Measurements from ENCODE around the gene RNU6-8.

The RNU6-8 gene

DNA sequence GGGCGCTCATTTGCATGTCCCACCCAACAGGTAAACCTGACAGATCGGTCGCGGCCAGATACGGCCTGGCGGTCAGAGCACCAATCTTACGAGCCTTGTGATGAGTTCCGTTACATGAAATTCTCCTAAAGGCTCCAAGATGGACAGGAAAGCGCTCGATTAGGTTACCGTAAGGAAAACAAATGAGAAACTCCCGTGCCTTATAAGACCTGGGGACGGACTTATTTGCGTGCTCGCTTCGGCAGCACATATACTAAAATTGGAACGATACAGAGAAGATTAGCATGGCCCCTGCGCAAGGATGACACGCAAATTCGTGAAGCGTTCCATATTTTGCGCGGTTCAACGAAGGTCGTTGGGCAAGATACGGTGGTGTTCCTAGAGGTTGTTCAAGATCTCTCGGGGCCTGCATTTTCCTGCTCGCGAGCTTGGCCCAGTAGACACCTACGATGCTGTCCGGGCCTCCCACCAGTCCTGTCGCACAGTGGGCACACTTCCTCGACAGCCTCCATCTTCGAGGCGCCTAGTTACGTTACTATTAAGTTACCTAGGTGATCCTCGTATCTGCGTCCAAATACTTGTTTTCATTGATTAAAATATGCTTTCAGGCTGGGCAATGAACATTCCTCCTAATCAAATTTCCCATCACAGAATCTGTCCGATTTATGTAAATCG is 1.1 kb downstream of the RNU6-8 start, which contains the start of gene RNU6-7:
Gene RNU6-7, plus strand, starts transcription at position 230 of the 675 bp plus-strand sequence.
- DNase-seq, result peak in 1 of 2 donors; percentile 34

DNA sequence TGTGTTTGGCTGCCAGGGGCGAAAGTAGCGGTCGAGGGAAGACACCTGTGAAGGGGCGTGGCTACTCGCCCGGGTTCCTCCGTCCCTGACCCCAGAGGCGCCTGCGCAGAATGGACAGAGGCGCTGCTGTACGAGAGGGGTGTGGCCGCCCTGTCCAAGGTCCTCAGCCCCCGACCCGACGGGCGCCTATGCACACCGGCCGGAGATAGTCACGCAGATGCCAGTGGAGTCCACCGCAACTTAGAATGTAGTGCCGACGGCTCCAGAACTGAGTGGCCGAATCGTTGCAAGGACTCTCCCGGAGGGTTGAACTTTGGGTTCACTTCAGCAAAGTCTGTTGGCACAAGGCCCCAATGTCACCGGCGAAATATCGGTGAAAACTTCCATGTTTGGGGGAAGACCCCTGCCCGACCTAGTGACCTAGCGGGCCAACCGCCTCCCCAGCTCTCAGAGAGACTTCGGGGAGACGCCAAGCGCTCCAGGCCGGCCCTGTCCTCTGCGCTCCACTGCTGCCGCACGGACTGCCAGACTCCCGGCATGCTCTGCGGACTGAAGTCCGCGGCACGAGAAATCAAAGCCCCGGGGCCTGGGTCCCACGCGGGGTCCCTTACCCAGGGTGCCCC is 1.8 kb downstream of the RNU6-8 start:
- peak overlapping the region; percentile 68 for H2AFZ ChIP-seq (ENCODE audit: insufficient read depth, low read length, poor library complexity)
- H3K14ac ChIP-seq (ENCODE audit: low read length), result peak overlapping the region; percentile 17
- H4K8ac ChIP-seq (ENCODE audit: low read depth, low read length), result no peak overlapping the region
- H3K9ac ChIP-seq (ENCODE audit: low read length), result peak overlapping the region; percentile 81
- no peaks in the 10 kb centered on the region for H3K36me3 ChIP-seq (ENCODE audit: control insufficient read depth in 1 of 2, insufficient read depth in 2 of 2, low read length in 2 of 2)
- H3K4me2 ChIP-seq (ENCODE audit: low read length), result peak overlapping the region; percentile 99
- H2BK120ac ChIP-seq (ENCODE audit: insufficient read depth, low read length, poor library complexity), result no peak overlapping the region
- no peak overlapping the region for H3K4ac ChIP-seq (ENCODE audit: low read depth, low read length)
- no peaks in the 10 kb centered on the region for H3K27me3 ChIP-seq (ENCODE audit: insufficient read depth, low read length)
- no peak overlapping the region for H2AK5ac ChIP-seq (ENCODE audit: low read length)
- WGBS (ENCODE audit: extremely low coverage, insufficient coverage, insufficient read length), result no CpG with 5 or more reads among the region's 46 CpGs
- H3K27ac ChIP-seq (ENCODE audit: low read depth, low read length), result no peak overlapping the region
- no peaks in the 10 kb centered on the region for H3K4me1 ChIP-seq (ENCODE audit: control insufficient read depth in 1 of 2, insufficient read depth in 2 of 2, low read length in 2 of 2)
- H4K91ac ChIP-seq (ENCODE audit: low read depth, low read length), result no peak overlapping the region
- H3K79me1 ChIP-seq (ENCODE audit: low read length), result peaks cover 4% of the 10 kb centered on the region
- peaks cover 3% of the 10 kb centered on the region for H3K9me3 ChIP-seq (ENCODE audit: insufficient read depth, low read depth, low read length)
- no peaks in the 10 kb centered on the region for H3K79me2 ChIP-seq (ENCODE audit: control insufficient read depth, insufficient read depth, low read length, poor library complexity)
- peak overlapping the region; percentile 83 for H3K4me3 ChIP-seq (ENCODE audit: low read depth, low read length)
- no peak overlapping the region for H3K23ac ChIP-seq (ENCODE audit: low read length)
- H2BK12ac ChIP-seq (ENCODE audit: low read length), result no peak overlapping the region
- no peak overlapping the region for H4K12ac ChIP-seq (ENCODE audit: low read depth, low read length)
- DNase-seq, result peak; percentile 97 to 99
- H2BK5ac ChIP-seq (ENCODE audit: low read depth, low read length, poor library complexity), result no peak overlapping the region
- H3K18ac ChIP-seq (ENCODE audit: low read length), result no peak overlapping the region

More for the DNA sequence above, 1.1 kb downstream of the RNU6-8 start, which contains the start of gene RNU6-7:
- Histone ChIP-seq H2AFZ (ENCODE audit: insufficient read depth, low read length, poor library complexity) (peak within 1 kb of the TSS; percentile 68), H3K14ac (ENCODE audit: low read length) (peak within 1 kb of the TSS; percentile 17), H2AK5ac (ENCODE audit: low read length) (no peak within 1 kb of the TSS), H3K36me3 (ENCODE audit: control insufficient read depth in 1 of 2, insufficient read depth in 2 of 2, low read length in 2 of 2) (no peaks in the 10 kb centered on the region), H3K23ac (ENCODE audit: low read length) (no peak within 1 kb of the TSS), H3K27me3 (ENCODE audit: insufficient read depth, low read length) (no peaks in the 10 kb centered on the region), H2BK5ac (ENCODE audit: low read depth, low read length, poor library complexity) (no peak within 1 kb of the TSS), H3K9ac (ENCODE audit: low read length) (peak within 1 kb of the TSS; percentile 81), H3K27ac (ENCODE audit: low read depth, low read length) (no peak within 1 kb of the TSS), H4K8ac (ENCODE audit: low read depth, low read length) (no peak within 1 kb of the TSS), H3K79me1 (ENCODE audit: low read length) (peaks cover 4% of the 10 kb centered on the region), H3K18ac (ENCODE audit: low read length) (no peak within 1 kb of the TSS), H3K4me1 (ENCODE audit: control insufficient read depth in 1 of 2, insufficient read depth in 2 of 2, low read length in 2 of 2) (no peaks in the 10 kb centered on the region), H3K4me3 (ENCODE audit: low read depth, low read length) (peak within 1 kb of the TSS; percentile 83), H3K9me3 (ENCODE audit: insufficient read depth, low read depth, low read length) (peaks cover 3% of the 10 kb centered on the region), H4K12ac (ENCODE audit: low read depth, low read length) (no peak within 1 kb of the TSS), H4K91ac (ENCODE audit: low read depth, low read length) (no peak within 1 kb of the TSS), H3K79me2 (ENCODE audit: control insufficient read depth, insufficient read depth, low read length, poor library complexity) (no peaks in the 10 kb centered on the region), H3K4ac (ENCODE audit: low read depth, low read length) (no peak within 1 kb of the TSS), H3K4me2 (ENCODE audit: low read length) (peak within 1 kb of the TSS; percentile 99), H2BK120ac (ENCODE audit: insufficient read depth, low read length, poor library complexity) (no peak within 1 kb of the TSS), H2BK12ac (ENCODE audit: low read length) (no peak within 1 kb of the TSS)
- no CpG with 5 or more reads among the region's 40 CpGs for WGBS (ENCODE audit: extremely low coverage, insufficient coverage, insufficient read length)

DNA sequence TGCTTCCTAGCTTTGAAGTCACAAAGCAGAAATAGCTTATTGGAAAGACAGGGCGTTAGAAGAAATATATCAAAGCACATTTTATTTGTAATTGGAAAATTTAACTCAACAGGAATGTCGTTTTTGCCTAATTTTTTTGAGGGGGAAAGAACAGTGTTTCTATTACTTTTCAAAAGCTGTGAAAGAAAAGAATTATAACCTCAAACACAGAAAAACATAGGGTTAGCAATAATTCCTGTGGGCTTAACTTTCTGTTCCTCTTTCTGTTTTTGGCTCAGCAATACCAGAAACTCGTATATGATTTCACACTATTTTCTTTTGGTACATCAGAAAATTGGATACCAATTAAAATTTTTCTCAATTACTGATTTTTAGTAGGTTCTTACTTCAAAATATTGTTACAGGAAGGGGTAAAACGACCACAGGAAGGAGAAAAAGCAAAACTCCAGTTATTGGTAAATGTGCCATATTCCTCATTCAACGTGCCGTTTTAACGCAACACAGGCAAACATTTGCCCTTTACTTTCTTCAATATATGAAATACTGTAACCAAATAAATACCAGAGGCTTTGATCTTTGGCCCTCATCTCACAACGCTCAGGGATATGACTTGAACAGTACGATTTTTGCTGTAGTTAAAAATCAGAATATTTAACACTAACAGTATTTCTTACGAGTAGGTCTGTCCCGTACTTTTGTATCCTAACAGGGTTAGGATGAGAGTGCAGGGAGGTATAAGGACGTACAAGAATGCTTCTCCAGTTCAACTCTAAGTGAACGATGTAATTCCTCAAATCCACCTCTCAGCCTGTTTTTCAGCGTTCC is 2.5 kb downstream of the RNU6-8 start:
- H3K4me3 ChIP-seq (ENCODE audit: low read depth, low read length), result no peak overlapping the region
- no CpG with 5 or more reads among the region's 14 CpGs for WGBS (ENCODE audit: extremely low coverage, insufficient coverage, insufficient read length)
- no peak for DNase-seq

DNA sequence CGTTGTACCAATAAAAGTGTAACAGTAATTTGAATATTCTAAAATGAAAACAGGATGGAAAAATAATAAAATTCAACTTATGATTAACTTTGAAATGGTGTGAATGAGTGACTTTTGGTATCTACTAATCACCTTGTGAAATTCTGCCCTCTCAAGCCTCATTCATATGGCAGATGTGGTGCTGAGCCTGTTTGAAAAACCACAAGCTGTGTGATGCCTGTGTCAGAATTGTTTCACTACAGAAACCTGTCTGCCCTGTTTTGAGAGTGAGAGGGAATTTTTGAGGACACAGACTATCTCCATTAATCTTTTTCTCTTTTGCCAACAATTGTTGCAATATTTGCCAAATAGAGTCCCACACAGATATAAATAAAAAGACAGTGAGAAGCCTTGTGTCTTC is 5.2 kb downstream of the RNU6-8 start:
- H2BK120ac ChIP-seq (ENCODE audit: insufficient read depth, low read length, poor library complexity), result no peak overlapping the region
- DNase-seq, result no peak
- no peak overlapping the region for H4K8ac ChIP-seq (ENCODE audit: low read depth, low read length)
- H3K4me1 ChIP-seq (ENCODE audit: control insufficient read depth in 1 of 2, insufficient read depth in 2 of 2, low read length in 2 of 2), result no peaks in the 10 kb centered on the region
- H3K79me2 ChIP-seq (ENCODE audit: control insufficient read depth, insufficient read depth, low read length, poor library complexity), result no peaks in the 10 kb centered on the region
- H3K23ac ChIP-seq (ENCODE audit: low read length), result no peak overlapping the region
- no peak overlapping the region for H3K18ac ChIP-seq (ENCODE audit: low read length)
- H3K4ac ChIP-seq (ENCODE audit: low read depth, low read length), result no peak overlapping the region
- no peaks in the 10 kb centered on the region for H3K79me1 ChIP-seq (ENCODE audit: low read length)
- H2BK5ac ChIP-seq (ENCODE audit: low read depth, low read length, poor library complexity), result no peak overlapping the region
- no peaks in the 10 kb centered on the region for H3K36me3 ChIP-seq (ENCODE audit: control insufficient read depth in 1 of 2, insufficient read depth in 2 of 2, low read length in 2 of 2)
- H2BK12ac ChIP-seq (ENCODE audit: low read length), result no peak overlapping the region
- H3K4me3 ChIP-seq (ENCODE audit: low read depth, low read length), result no peak overlapping the region
- H3K27me3 ChIP-seq (ENCODE audit: insufficient read depth, low read length), result no peaks in the 10 kb centered on the region
- H2AFZ ChIP-seq (ENCODE audit: insufficient read depth, low read length, poor library complexity), result no peak overlapping the region
- no peak overlapping the region for H2AK5ac ChIP-seq (ENCODE audit: low read length)
- H4K12ac ChIP-seq (ENCODE audit: low read depth, low read length), result no peak overlapping the region
- no CpG with 5 or more reads among the region's 1 CpG for WGBS (ENCODE audit: extremely low coverage, insufficient coverage, insufficient read length)
- no peak overlapping the region for H3K14ac ChIP-seq (ENCODE audit: low read length)
- no peak overlapping the region for H3K27ac ChIP-seq (ENCODE audit: low read depth, low read length)
- H3K9ac ChIP-seq (ENCODE audit: low read length), result no peak overlapping the region
- no peak overlapping the region for H3K4me2 ChIP-seq (ENCODE audit: low read length)
- H3K9me3 ChIP-seq (ENCODE audit: insufficient read depth, low read depth, low read length), result peaks cover 3% of the 10 kb centered on the region
- H4K91ac ChIP-seq (ENCODE audit: low read depth, low read length), result no peak overlapping the region

More for the DNA sequence above, 2.5 kb downstream of the RNU6-8 start:
- H3K4me1 ChIP-seq (ENCODE audit: control insufficient read depth in 1 of 2, insufficient read depth in 2 of 2, low read length in 2 of 2), result no peaks in the 10 kb centered on the region
- no peaks in the 10 kb centered on the region for H3K36me3 ChIP-seq (ENCODE audit: control insufficient read depth in 1 of 2, insufficient read depth in 2 of 2, low read length in 2 of 2)
- no peak overlapping the region for H3K4ac ChIP-seq (ENCODE audit: low read depth, low read length)
- peaks cover 3% of the 10 kb centered on the region for H3K9me3 ChIP-seq (ENCODE audit: insufficient read depth, low read depth, low read length)
- H2AFZ ChIP-seq (ENCODE audit: insufficient read depth, low read length, poor library complexity), result no peak overlapping the region
- H2BK12ac ChIP-seq (ENCODE audit: low read length), result no peak overlapping the region
- no peak overlapping the region for H2AK5ac ChIP-seq (ENCODE audit: low read length)
- peaks cover 4% of the 10 kb centered on the region for H3K79me1 ChIP-seq (ENCODE audit: low read length)
- H4K91ac ChIP-seq (ENCODE audit: low read depth, low read length), result no peak overlapping the region
- no peak overlapping the region for H3K27ac ChIP-seq (ENCODE audit: low read depth, low read length)
- no peak overlapping the region for H3K14ac ChIP-seq (ENCODE audit: low read length)
- no peak overlapping the region for H3K18ac ChIP-seq (ENCODE audit: low read length)
- H4K8ac ChIP-seq (ENCODE audit: low read depth, low read length), result no peak overlapping the region
- H3K79me2 ChIP-seq (ENCODE audit: control insufficient read depth, insufficient read depth, low read length, poor library complexity), result no peaks in the 10 kb centered on the region
- peak overlapping the region; percentile 99 for H3K4me2 ChIP-seq (ENCODE audit: low read length)
- H3K23ac ChIP-seq (ENCODE audit: low read length), result no peak overlapping the region
- no peak overlapping the region for H3K9ac ChIP-seq (ENCODE audit: low read length)
- no peak overlapping the region for H2BK5ac ChIP-seq (ENCODE audit: low read depth, low read length, poor library complexity)
- no peaks in the 10 kb centered on the region for H3K27me3 ChIP-seq (ENCODE audit: insufficient read depth, low read length)
- H2BK120ac ChIP-seq (ENCODE audit: insufficient read depth, low read length, poor library complexity), result no peak overlapping the region
- no peak overlapping the region for H4K12ac ChIP-seq (ENCODE audit: low read depth, low read length)

All from trophoblast cell (in vitro differentiated cells and primary cell).